ENCODE results near the gene CACNA1F. TPM values are rescaled to one million over a fixed set of nuclear protein-coding genes. Genes with fewer than 3 reads are reported as not detected.

The CACNA1F gene
- not detected in 2 replicates for total RNA-seq (2014; rRNA removed; shearing (Covaris generic))

GRCh38 chrX:49233176-49233575 lies at the start of gene CACNA1F:
TSS of gene CACNA1F (minus strand) at chrX:49233340. CDS start at chrX:49233309, 31 bp downstream.
- DNase-seq (ENCODE audit: low read depth), result no peak

GRCh38 chrX:49282647-49283011 lies 49.5 kb upstream of the CACNA1F start:
- DNase-seq (ENCODE audit: low read depth), result peak; percentile 15

- no peak for DNase-seq (ENCODE audit: low read depth)
These were observed 44.9 kb upstream of the CACNA1F start for GRCh38 chrX:49278081-49278480.

- DNase-seq (ENCODE audit: low read depth), result no peak
These were observed 44.3 kb upstream of the CACNA1F start for GRCh38 chrX:49277535-49277830.

GRCh38 chrX:49276671-49277534 lies 43.8 kb upstream of the CACNA1F start:
- no peak for DNase-seq (ENCODE audit: low read depth)

GRCh38 chrX:49276207-49276606 lies 43.1 kb upstream of the CACNA1F start:
- no peak for DNase-seq (ENCODE audit: low read depth)

- DNase-seq (ENCODE audit: low read depth), result no peak
These were observed 40.1 kb upstream of the CACNA1F start for GRCh38 chrX:49273181-49273727.

GRCh38 chrX:49272421-49272820 lies 39.3 kb upstream of the CACNA1F start:
- no peak for DNase-seq (ENCODE audit: low read depth)

GRCh38 chrX:49271341-49271740 lies 38.2 kb upstream of the CACNA1F start:
- no peak for DNase-seq (ENCODE audit: low read depth)

- no peak for DNase-seq (ENCODE audit: low read depth)
These were observed 37.2 kb upstream of the CACNA1F start for GRCh38 chrX:49270249-49270921.

GRCh38 chrX:49269767-49270248 lies 36.7 kb upstream of the CACNA1F start, which contains the start of gene PPP1R3F:
TSS of gene PPP1R3F (plus strand) at chrX:49269793. CDS start at chrX:49269870, 77 bp downstream.
- DNase-seq (ENCODE audit: low read depth), result no peak

- DNase-seq (ENCODE audit: low read depth), result peak; percentile 99
These were observed 36.0 kb upstream of the CACNA1F start for GRCh38 chrX:49269010-49269766.

GRCh38 chrX:49268702-49269009 lies 35.5 kb upstream of the CACNA1F start:
- no peak for DNase-seq (ENCODE audit: low read depth)

- DNase-seq (ENCODE audit: low read depth), result no peak
These were observed 33.6 kb upstream of the CACNA1F start for GRCh38 chrX:49266523-49267445.

GRCh38 chrX:49264460-49264859 lies 31.3 kb upstream of the CACNA1F start, which contains the start of gene FOXP3:
TSS of gene FOXP3 (minus strand) at chrX:49264710. CDS start at chrX:49258505, 6,205 bp downstream.
- DNase-seq (ENCODE audit: low read depth), result no peak

- no peak for DNase-seq (ENCODE audit: low read depth)
These were observed 30.5 kb upstream of the CACNA1F start for GRCh38 chrX:49263631-49264030.

- no peak for DNase-seq (ENCODE audit: low read depth)
These were observed 29.5 kb upstream of the CACNA1F start for GRCh38 chrX:49262603-49263002.

- no peak for DNase-seq (ENCODE audit: low read depth)
These were observed 27.3 kb upstream of the CACNA1F start for GRCh38 chrX:49260221-49260985.

- DNase-seq (ENCODE audit: low read depth), result no peak
These were observed 25.6 kb upstream of the CACNA1F start for GRCh38 chrX:49258749-49259124.
